ENCODE results near the gene ERC1.

GRCh38 chr12:1044696-1045095 is 53.7 kb downstream of the ERC1 start:
- no peak for TF ChIP-seq POLR2AphosphoS5 (IDR thresholded peaks at IDR 0.05; ENCODE audit: low read depth, low read length)
- TF ChIP-seq POLR2A (IDR thresholded peaks at IDR 0.05; ENCODE audit: low read depth, low read length) = no peak
